HepG2 (cell line): Measurements from ENCODE around the gene AQP5. TPM values are rescaled to one million over a fixed set of nuclear protein-coding genes. Genes with fewer than 3 reads are reported as not detected.

Source experiments
- BCL6 ChIP-seq: IDR thresholded peaks from 2 replicates; pipeline ENCODE4 v1.6.1; 2016; ENCODE audit warnings: missing genetic modification reagents, missing compliant biosample characterization
- CBX5 ChIP-seq: sonication (generic); formaldehyde crosslinking; IDR thresholded peaks from 2 replicates; pipeline ENCODE4 v1.4.0; 2020; ENCODE audit warnings: missing genetic modification reagents, borderline replicate concordance
- CC2D1A ChIP-seq: sonication (generic); formaldehyde crosslinking; IDR thresholded peaks from 2 replicates; pipeline ENCODE4 v1.8.1; 2023; ENCODE audit warnings: mild to moderate bottlenecking, missing genetic modification reagents
- ELF3 ChIP-seq: IDR thresholded peaks from 2 replicates; pipeline ENCODE4 v1.6.1; 2016; ENCODE audit warnings: missing genetic modification reagents, missing compliant biosample characterization
- GABPB1 ChIP-seq: IDR thresholded peaks from 2 replicates; pipeline ENCODE4 v1.6.1; 2016; ENCODE audit warnings: mild to moderate bottlenecking, missing genetic modification reagents, moderate library complexity, missing compliant biosample characterization
- HOXD1 ChIP-seq: sonication (generic); formaldehyde crosslinking; IDR thresholded peaks from 2 replicates; pipeline ENCODE4 v1.5.0; 2020; ENCODE audit warnings: missing genetic modification reagents
- JUND ChIP-seq: sonication (generic); formaldehyde crosslinking; IDR thresholded peaks from 2 replicates; pipeline ENCODE4 v1.8.0; 2022; ENCODE audit warnings: mild to moderate bottlenecking, missing genetic modification reagents
- LCORL ChIP-seq, 2 experiments: fragments of 450-650 bp in 1 of 2; sonication (generic) in 1 of 2; formaldehyde crosslinking in 1 of 2; IDR thresholded peaks; 2 replicates each; pipeline versions ENCODE4 v1.5.0 to v1.6.1; 2017 to 2020; ENCODE audit warnings: antibody characterized with exemption in 1 of 2, missing genetic modification reagents in 1 of 2
- MEIS2 ChIP-seq: sonication (generic); formaldehyde crosslinking; IDR thresholded peaks from 2 replicates; pipeline ENCODE4 v1.9.0; 2021; ENCODE audit warnings: mild to moderate bottlenecking, missing genetic modification reagents
- MIER2 ChIP-seq: IDR thresholded peaks from 2 replicates; pipeline ENCODE4 v1.6.1; 2016; ENCODE audit warnings: missing biosample characterization, missing genetic modification reagents
- NONO ChIP-seq, 2 experiments: fragments of 450-650 bp in 1 of 2; sonication (generic) in 1 of 2; formaldehyde crosslinking in 1 of 2; IDR thresholded peaks in 1 of 2; conservative IDR thresholded peaks in 1 of 2; 2 replicates each; pipeline versions ENCODE4 v1.6.1 to v1.8.0; 2017 to 2022; ENCODE audit warnings: mild to moderate bottlenecking in 1 of 2, missing genetic modification reagents in 1 of 2, moderate library complexity in 1 of 2
- PCBP1 ChIP-seq: fragments of 200-400 bp; formaldehyde crosslinking; IDR thresholded peaks from 2 replicates; pipeline ENCODE4 v1.6.1; 2017; ENCODE audit warnings: mild to moderate bottlenecking, low read depth, low read length, borderline replicate concordance
- PHF8 ChIP-seq: sonication (generic); formaldehyde crosslinking; IDR thresholded peaks from 2 replicates; pipeline ENCODE4 v1.5.0; 2020; ENCODE audit warnings: missing genetic modification reagents
- PITX1 ChIP-seq: sonication (generic); formaldehyde crosslinking; IDR thresholded peaks from 2 replicates; pipeline ENCODE4 v1.5.1; 2020; ENCODE audit warnings: mild to moderate bottlenecking, missing genetic modification reagents
- STAG1 ChIP-seq: sonication (generic); formaldehyde crosslinking; IDR thresholded peaks from 2 replicates; pipeline ENCODE4 v1.4.0; 2020; ENCODE audit warnings: missing genetic modification reagents
- YEATS4 ChIP-seq: sonication (generic); formaldehyde crosslinking; IDR thresholded peaks from 2 replicates; pipeline ENCODE4 v1.4.0; 2020; ENCODE audit warnings: missing genetic modification reagents, borderline replicate concordance
- ZBTB20 ChIP-seq: sonication (generic); formaldehyde crosslinking; IDR thresholded peaks from 2 replicates; pipeline ENCODE4 v1.8.1; 2023; ENCODE audit warnings: missing genetic modification reagents, low read depth, mild to moderate bottlenecking, borderline replicate concordance
- ZBTB38 ChIP-seq: sonication (generic); formaldehyde crosslinking; IDR thresholded peaks from 2 replicates; pipeline ENCODE4 v1.5.1; 2020; ENCODE audit warnings: mild to moderate bottlenecking, missing genetic modification reagents
- ZNF12 ChIP-seq: sonication (generic); formaldehyde crosslinking; IDR thresholded peaks from 2 replicates; pipeline ENCODE4 v1.5.0; 2020; ENCODE audit warnings: missing genetic modification reagents
- ZNF263 ChIP-seq: sonication (generic); formaldehyde crosslinking; IDR thresholded peaks from 2 replicates; pipeline ENCODE4 v1.4.0; 2020; ENCODE audit warnings: missing genetic modification reagents
- ZNF292 ChIP-seq: sonication (generic); formaldehyde crosslinking; IDR thresholded peaks from 2 replicates; pipeline ENCODE4 v1.8.1; 2022; ENCODE audit warnings: mild to moderate bottlenecking, low read depth, missing genetic modification reagents, borderline replicate concordance
- ZNF44 ChIP-seq: sonication (generic); formaldehyde crosslinking; IDR thresholded peaks from 2 replicates; pipeline ENCODE4 v1.5.1; 2020; ENCODE audit warnings: mild to moderate bottlenecking, missing genetic modification reagents
- ZNF768 ChIP-seq: sonication (generic); formaldehyde crosslinking; IDR thresholded peaks from 2 replicates; pipeline ENCODE4 v1.4.0; 2020; ENCODE audit warnings: missing genetic modification reagents
- ZNF781 ChIP-seq: sonication (generic); formaldehyde crosslinking; IDR thresholded peaks from 2 replicates; pipeline ENCODE4 v1.5.1; 2020; ENCODE audit warnings: borderline replicate concordance, mild to moderate bottlenecking, missing genetic modification reagents; ENCODE audit errors: not compliant biosample characterization
- polyA plus RNA-seq, 8 experiments: library from polyadenylated mRNA; depleted of rRNA in 3 of 8; stranded (reverse) in 7 of 8; unstranded in 1 of 8; fragments of >200 nt; fragmentation: Illumina TruSeq in 4 of 8; extraction: Trizol in 4 of 8; gene quantifications; 2 replicates each; pipeline versions ENCODE4 v1.2.1 to v1.2.3, GENCODE V29; 2011 to 2016; ENCODE audit warnings: low read depth in 4 of 8, missing spikeins in 1 of 8, mixed read lengths in 1 of 8; ENCODE audit not compliant: insufficient read depth in 1 of 8
- total RNA-seq, 5 experiments: library from RNA; depleted of rRNA; stranded (reverse); fragments of >200 nt; fragmentation: Illumina TruSeq; extraction: Trizol; gene quantifications; 2 replicates each; pipeline ENCODE4 v1.2.3, GENCODE V29; 2016; ENCODE audit warnings: low read depth in 1 of 5
- TF ChIP-seq, protein P1 (sequence below): IDR thresholded peaks from 2 replicates; pipeline ENCODE4 v1.6.1; 2012; ENCODE audit warnings: inconsistent platforms
- TF ChIP-seq, protein P2 (sequence below): sonication (generic); formaldehyde crosslinking; IDR thresholded peaks from 2 replicates; pipeline ENCODE4 v1.4.0; 2020; ENCODE audit warnings: low read depth, mild to moderate bottlenecking, missing genetic modification reagents
- TF ChIP-seq, protein P3 (sequence below): sonication (generic); formaldehyde crosslinking; IDR thresholded peaks from 2 replicates; pipeline ENCODE4 v1.4.0; 2020; ENCODE audit warnings: missing genetic modification reagents, low read depth, mild to moderate bottlenecking, borderline replicate concordance
- TF ChIP-seq, protein P4 (sequence below): sonication (generic); formaldehyde crosslinking; IDR thresholded peaks from 2 replicates; pipeline ENCODE4 v1.8.0; 2022; ENCODE audit warnings: mild to moderate bottlenecking, missing genetic modification reagents

The AQP5 gene
- total and polyA plus RNA-seq, 2 of the 13 experiments (the other 11 are each of a cell fraction or from before 2014, with no cell fraction given) = not detected

DNA sequence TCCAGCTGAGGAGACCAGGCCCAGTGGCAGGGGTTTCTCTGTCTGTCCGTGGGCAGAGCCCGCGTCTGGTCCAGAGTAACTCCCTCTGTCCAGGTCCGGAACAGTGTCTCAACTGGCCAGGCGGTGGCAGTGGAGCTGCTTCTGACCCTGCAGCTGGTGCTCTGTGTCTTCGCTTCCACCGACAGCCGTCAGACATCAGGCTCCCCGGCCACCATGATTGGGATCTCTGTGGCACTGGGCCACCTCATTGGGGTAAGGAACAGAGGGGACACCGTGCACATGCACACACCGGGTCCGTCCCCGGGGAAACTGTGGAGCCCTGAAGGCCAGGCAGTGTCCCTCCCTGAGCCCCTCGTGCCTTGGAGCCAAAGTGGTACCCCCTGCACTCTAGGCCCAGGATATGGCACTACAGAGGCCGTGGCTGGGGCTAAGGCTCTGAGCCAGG lies 12.6 kb downstream of the AQP5 start (continued):
- TF ChIP-seq, protein P1, sequence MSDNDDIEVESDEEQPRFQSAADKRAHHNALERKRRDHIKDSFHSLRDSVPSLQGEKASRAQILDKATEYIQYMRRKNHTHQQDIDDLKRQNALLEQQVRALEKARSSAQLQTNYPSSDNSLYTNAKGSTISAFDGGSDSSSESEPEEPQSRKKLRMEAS = no peak
- TF ChIP-seq ZNF292 (CRISPR knock-in tag) (peak; percentile 75; the same call in 1 of the 2 replicates), MEIS2 (CRISPR knock-in tag) (no peak; the same call in 1 of the 2 replicates), ZNF768 (CRISPR knock-in tag) (no peak), YEATS4 (CRISPR knock-in tag) (no peak), ZNF12 (CRISPR knock-in tag) (0 out of 2 replicates have a peak, but pooled peaks have one; percentile 16), ZNF44 (CRISPR knock-in tag) (no peak), ZNF781 (CRISPR knock-in tag) (no peak), GABPB1 (CRISPR knock-in tag) (0 out of 2 replicates have a peak, but pooled peaks have one; percentile 20), CBX5 (CRISPR knock-in tag) (no peak), LCORL (IDR thresholded peaks at IDR 0.05) (no peak), LCORL (CRISPR knock-in tag; IDR thresholded peaks at IDR 0.05) (peak; percentile 62; the same call in 1 of the 2 replicates), BCL6 (no peak), ZBTB20 (no peak), PITX1 (peak; percentile 22; the same call in 1 of the 2 replicates), STAG1 (peak; percentile 79), CC2D1A (CRISPR knock-in tag) (no peak), MIER2 (CRISPR knock-in tag) (0 out of 2 replicates have a peak, but pooled peaks have one; percentile 12), PCBP1 (0 out of 2 replicates have a peak, but pooled peaks have one; percentile 31), ELF3 (no peak), NONO (IDR thresholded peaks at IDR 0.05) (no peak), NONO (CRISPR knock-in tag; conservative IDR thresholded peaks at IDR 0.05) (0 out of 2 replicates have a peak, but pooled peaks have one; percentile 37), ZNF263 (CRISPR knock-in tag) (0 out of 2 replicates have a peak, but pooled peaks have one; percentile 19), ZBTB38 (CRISPR knock-in tag) (0 out of 2 replicates have a peak, but pooled peaks have one; percentile 14), JUND (peak; percentile 44; the same call in 1 of the 2 replicates), PHF8 (0 out of 2 replicates have a peak, but pooled peaks have one; percentile 24), HOXD1 (0 out of 2 replicates have a peak, but pooled peaks have one; percentile 4)
- TF ChIP-seq, protein P2, sequence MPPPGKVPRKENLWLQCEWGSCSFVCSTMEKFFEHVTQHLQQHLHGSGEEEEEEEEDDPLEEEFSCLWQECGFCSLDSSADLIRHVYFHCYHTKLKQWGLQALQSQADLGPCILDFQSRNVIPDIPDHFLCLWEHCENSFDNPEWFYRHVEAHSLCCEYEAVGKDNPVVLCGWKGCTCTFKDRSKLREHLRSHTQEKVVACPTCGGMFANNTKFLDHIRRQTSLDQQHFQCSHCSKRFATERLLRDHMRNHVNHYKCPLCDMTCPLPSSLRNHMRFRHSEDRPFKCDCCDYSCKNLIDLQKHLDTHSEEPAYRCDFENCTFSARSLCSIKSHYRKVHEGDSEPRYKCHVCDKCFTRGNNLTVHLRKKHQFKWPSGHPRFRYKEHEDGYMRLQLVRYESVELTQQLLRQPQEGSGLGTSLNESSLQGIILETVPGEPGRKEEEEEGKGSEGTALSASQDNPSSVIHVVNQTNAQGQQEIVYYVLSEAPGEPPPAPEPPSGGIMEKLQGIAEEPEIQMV (CRISPR knock-in tag) = peak; percentile 69; the same call in 1 of the 2 replicates
- TF ChIP-seq, protein P3, sequence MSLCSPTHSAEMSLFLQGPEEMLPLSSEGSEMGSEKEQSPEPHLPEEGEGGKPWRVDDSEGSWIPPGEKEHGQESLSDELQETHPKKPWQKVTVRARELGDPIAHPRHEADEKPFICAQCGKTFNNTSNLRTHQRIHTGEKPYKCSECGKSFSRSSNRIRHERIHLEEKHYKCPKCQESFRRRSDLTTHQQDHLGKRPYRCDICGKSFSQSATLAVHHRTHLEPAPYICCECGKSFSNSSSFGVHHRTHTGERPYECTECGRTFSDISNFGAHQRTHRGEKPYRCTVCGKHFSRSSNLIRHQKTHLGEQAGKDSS (CRISPR knock-in tag) = peak; percentile 59; the same call in 1 of the 2 replicates
- TF ChIP-seq, protein P4, sequence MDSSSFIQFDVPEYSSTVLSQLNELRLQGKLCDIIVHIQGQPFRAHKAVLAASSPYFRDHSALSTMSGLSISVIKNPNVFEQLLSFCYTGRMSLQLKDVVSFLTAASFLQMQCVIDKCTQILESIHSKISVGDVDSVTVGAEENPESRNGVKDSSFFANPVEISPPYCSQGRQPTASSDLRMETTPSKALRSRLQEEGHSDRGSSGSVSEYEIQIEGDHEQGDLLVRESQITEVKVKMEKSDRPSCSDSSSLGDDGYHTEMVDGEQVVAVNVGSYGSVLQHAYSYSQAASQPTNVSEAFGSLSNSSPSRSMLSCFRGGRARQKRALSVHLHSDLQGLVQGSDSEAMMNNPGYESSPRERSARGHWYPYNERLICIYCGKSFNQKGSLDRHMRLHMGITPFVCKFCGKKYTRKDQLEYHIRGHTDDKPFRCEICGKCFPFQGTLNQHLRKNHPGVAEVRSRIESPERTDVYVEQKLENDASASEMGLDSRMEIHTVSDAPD (CRISPR knock-in tag) = no peak
